GM21737 (cell line): ENCODE results near the gene SSH3.

Experiments used
- ATAC-seq: cut with Tn5 transposase; IDR thresholded peaks from one replicate; pipeline ENCODE4 v1.9.1; 2021; ENCODE audit warnings: mild to moderate bottlenecking, moderate library complexity; ENCODE audit not compliant: unreplicated experiment

Gene SSH3

GRCh38 chr11:67278939-67279588, 24.3 kb upstream of the SSH3 start:
- no peak for ATAC-seq

- no peak for ATAC-seq
These were observed 23.6 kb upstream of the SSH3 start for GRCh38 chr11:67279589-67280340.

- ATAC-seq: no peak
These were observed 23.0 kb upstream of the SSH3 start for GRCh38 chr11:67280341-67280787.

- no peak for ATAC-seq
These were observed 22.4 kb upstream of the SSH3 start for GRCh38 chr11:67280788-67281551.

DNA sequence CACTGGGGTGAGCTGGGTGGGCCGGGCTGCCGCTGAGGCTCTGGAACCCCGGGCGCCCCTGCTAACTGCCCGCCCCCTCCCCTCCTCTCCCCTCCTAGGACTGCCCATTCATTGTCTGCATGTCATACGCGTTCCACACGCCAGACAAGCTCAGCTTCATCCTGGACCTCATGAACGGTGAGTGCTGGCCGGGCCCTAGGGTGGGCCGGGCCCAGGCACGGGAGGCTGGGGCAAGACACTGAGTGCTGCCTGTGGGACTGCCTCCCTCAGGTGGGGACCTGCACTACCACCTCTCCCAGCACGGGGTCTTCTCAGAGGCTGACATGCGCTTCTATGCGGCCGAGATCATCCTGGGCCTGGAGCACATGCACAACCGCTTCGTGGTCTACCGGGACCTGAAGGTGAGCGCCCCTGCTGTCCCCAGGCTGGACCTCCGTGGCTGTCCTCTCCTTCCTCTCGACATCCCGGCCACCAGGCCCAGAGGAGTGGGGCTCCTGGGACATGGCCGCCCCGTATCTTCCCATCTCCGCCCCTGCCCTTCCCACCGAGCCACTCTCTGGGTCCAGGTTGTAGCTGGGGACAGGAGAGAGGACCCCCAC, 21.7 kb upstream of the SSH3 start:
- no peak for ATAC-seq

DNA sequence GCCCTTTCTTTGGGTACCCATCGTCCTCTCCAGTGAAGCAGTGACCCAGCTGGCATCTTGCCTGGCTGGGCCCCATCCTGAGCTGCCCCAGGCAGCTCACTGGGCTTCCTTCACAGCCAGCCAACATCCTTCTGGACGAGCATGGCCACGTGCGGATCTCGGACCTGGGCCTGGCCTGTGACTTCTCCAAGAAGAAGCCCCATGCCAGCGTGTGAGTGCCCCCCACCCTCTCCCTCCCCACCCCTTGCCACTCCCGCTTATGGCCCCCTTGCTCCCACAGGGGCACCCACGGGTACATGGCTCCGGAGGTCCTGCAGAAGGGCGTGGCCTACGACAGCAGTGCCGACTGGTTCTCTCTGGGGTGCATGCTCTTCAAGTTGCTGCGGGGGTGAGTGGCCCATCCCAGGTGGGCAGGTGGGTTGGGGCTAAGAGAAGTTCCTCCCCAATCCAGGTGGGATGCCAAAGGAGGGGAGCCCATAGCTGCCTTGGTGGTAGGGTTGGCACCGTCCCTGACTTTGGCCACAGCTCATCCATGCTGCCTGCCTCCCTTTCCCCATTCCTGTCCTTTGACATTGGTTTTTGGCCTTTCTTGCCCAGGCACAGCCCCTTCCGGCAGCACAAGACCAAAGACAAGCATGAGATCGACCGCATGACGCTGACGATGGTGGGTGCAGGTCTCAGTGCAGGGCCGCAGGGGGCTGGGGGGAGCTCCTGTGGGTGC, 21.0 kb upstream of the SSH3 start:
- ATAC-seq: no peak

GRCh38 chr11:67282876-67283371, 20.4 kb upstream of the SSH3 start:
- no peak for ATAC-seq

DNA sequence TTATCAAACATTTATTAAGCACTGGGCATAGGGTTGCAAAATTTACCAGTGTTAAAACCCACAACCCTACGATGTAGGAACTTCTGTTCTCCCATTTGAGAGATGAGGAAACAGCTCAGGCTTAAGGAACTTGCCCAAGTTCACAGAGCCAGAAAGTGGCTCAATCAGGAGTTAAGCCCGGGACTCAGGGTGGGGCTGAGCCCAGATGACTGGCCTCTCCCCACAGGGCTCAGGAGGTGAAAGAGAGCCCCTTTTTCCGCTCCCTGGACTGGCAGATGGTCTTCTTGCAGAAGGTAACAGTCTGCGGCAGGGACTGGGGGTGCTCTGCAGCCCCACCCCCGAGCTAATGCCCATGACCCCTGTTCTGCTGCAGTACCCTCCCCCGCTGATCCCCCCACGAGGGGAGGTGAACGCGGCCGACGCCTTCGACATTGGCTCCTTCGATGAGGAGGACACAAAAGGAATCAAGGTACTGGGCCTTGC, 19.8 kb upstream of the SSH3 start:
- ATAC-seq: no peak

DNA sequence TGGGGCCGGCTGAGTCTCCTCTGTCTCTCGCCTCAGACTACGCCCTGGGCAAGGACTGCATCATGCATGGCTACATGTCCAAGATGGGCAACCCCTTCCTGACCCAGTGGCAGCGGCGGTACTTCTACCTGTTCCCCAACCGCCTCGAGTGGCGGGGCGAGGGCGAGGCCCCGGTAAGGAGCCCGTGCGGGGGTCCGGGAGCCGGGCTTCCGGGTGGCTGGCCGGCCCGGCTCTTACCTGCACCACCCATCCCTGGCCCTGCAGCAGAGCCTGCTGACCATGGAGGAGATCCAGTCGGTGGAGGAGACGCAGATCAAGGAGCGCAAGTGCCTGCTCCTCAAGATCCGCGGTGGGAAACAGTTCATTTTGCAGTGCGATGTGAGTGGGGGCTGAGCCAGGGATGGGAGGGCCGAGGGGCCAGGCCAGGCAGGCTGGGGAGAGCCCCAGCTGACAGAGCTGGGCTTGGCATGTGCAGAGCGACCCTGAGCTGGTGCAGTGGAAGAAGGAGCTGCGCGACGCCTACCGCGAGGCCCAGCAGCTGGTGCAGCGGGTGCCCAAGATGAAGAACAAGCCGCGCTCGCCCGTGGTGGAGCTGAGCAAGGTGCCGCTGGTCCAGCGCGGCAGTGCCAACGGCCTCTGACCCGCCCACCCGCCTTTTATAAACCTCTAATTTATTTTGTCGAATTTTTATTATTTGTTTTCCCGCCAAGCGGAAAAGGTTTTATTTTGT, 18.4 kb upstream of the SSH3 start:
- no peak for ATAC-seq

GRCh38 chr11:67285541-67286498, 17.5 kb upstream of the SSH3 start:
- ATAC-seq: no peak

DNA sequence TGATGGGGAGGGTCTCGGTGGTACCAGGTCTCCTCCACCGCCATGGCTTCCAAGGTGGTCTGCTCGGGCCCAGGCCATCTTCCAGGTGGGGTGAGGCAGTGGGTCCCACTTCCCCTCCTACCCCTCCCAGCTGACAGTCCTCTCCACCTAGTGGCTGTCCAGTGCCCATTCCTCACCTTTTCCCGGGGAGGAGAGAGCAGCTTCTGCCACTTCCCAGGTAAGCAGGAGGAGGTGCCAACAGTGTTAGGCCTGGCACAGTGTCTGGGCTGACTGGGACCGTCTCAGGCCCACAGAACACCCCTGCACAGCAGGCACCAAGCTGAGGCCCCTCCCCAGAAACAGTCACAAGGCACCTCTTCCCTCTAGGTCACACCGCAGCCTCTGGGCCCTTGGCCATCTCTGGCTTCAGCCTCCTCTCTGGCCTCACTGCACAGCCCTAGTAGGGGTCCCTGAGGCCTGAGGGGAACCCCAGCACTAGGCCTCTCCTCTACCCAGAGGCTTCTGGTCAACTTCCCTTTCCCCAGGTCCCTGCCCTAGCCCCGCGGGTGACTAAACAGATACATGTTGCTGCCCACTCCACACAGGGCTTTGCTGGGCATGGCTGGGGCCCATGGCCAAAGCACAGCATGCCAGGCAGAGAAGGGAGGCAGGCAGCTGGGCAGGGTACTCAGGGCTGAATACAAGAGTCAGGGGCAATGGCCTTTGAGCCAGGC, 16.6 kb upstream of the SSH3 start:
- no peak for ATAC-seq

DNA sequence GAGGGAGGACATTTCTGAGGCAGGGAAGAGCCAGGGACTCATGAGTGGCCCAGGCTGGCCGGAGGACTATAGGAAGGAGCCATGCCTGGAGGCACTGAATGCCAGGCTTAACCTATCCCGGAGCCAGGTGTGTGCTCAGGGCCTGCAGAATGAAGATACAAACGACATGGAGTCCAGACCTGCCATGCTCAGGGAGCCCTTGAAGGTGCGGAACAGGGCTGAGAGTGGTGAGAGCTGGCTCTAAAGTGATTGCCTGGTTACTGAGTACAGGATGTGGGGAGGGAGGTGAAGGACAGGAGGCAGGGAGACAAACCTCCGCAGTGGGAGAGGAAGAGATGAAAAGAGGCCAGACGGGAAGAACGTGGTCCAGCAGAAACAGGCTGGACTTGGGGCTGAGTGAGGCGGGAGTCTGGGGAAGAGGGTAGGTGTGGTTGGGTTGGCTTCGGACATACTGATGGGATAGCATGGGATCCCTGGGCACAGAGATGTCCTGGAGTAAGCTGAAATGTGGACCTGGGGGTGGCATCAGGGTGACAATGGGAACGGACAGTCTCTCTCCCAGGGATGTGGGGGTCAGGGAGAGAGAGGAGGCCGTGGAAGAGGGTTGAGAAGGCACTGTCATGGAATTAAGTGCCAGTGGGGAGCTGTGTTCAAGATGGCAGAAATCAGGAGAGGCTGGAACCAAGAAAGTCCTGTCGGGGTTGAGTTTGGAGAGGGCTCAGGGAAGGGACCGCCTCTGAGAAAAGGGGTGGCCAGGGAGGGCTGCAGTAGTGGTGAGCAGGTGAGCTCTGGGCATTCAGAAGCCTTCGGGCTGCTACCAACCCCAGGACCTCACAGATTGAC, 15.8 kb upstream of the SSH3 start:
- no peak for ATAC-seq

- ATAC-seq: no peak
These were observed 15.2 kb upstream of the SSH3 start for GRCh38 chr11:67288198-67288451.

GRCh38 chr11:67288452-67289225, 14.7 kb upstream of the SSH3 start:
- ATAC-seq: peak; percentile 56

- ATAC-seq: no peak
These were observed 14.1 kb upstream of the SSH3 start, which contains the start of gene ANKRD13D for GRCh38 chr11:67289226-67289650. Gene ANKRD13D (plus strand): TSS chr11:67289303. CDS start chr11:67289461, 158 bp downstream.
